ENCODE measurements around the gene PTPRG. TPM values are rescaled to one million over a fixed set of nuclear protein-coding genes. Genes with fewer than 3 reads are reported as not detected.
"Not testable (repeated sequence)": the region's sequence is repeated elsewhere in the genome, so short reads cannot be mapped to it uniquely, and the experiment has no call there.

Gene PTPRG
- total and polyA plus RNA-seq, 4 donors: 3.6 to 35.6 (median 8.1) TPM

- Histone ChIP-seq H3K4me3 (ENCODE audit: low read depth in 1 of 3, low read length in 3 of 3) (no peak overlapping the region), H3K27ac (ENCODE audit: low read depth in 1 of 2, low read length in 2 of 2) (no peak overlapping the region), H3K9ac (ENCODE audit: low read depth in 1 of 2, low read length in 2 of 2) (no peak overlapping the region), H3K36me3 (ENCODE audit: control insufficient read depth in 4 of 4, insufficient read depth in 3 of 4, low read depth in 1 of 4, low read length in 3 of 4) (no peaks in the 10 kb centered on the region), H3K27me3 (ENCODE audit: control insufficient read depth in 4 of 4, insufficient read depth in 4 of 4, low read length in 3 of 4) (no peaks in the 10 kb centered on the region), H3K4me1 (ENCODE audit: control insufficient read depth in 4 of 4, insufficient read depth in 4 of 4, low read length in 3 of 4) (peaks cover 0 to 2% (median 0%) of the 10 kb centered on the region in 4 donors), H3K9me3 (ENCODE audit: control insufficient read depth in 4 of 4, low read length in 3 of 4) (no peaks in the 10 kb centered on the region)
- 88% methylated on average over 2 of the region's 2 CpGs for WGBS
- no peak for DNase-seq (ENCODE audit: low spot score)
- no peak for TF ChIP-seq JUND (IDR thresholded peaks at IDR 0.05)
- TF ChIP-seq MAX (IDR thresholded peaks at IDR 0.05): no peak
- no peak for TF ChIP-seq EGR1 (IDR thresholded peaks at IDR 0.05; ENCODE audit: low read depth in 2 of 2)
- no peak for TF ChIP-seq ATF3 (IDR thresholded peaks at IDR 0.05)
- TF ChIP-seq HNF4A (conservative IDR thresholded peaks at IDR 0.05): no peak
- no peak for TF ChIP-seq RXRA (IDR thresholded peaks at IDR 0.05)
- TF ChIP-seq TAF1 (conservative IDR thresholded peaks at IDR 0.05): no peak
- TF ChIP-seq FOXA2 (IDR thresholded peaks at IDR 0.05): no peak
- no peak for TF ChIP-seq HNF4G (IDR thresholded peaks at IDR 0.05)
- TF ChIP-seq ZBTB33 (IDR thresholded peaks at IDR 0.05): no peak
- no peak for TF ChIP-seq REST (IDR thresholded peaks at IDR 0.05)
- TF ChIP-seq YY1 (IDR thresholded peaks at IDR 0.05): no peak
- TF ChIP-seq NR2F2 (IDR thresholded peaks at IDR 0.05): no peak
- TF ChIP-seq GABPA (IDR thresholded peaks at IDR 0.05 in 1 of 2, conservative IDR thresholded peaks at IDR 0.05 in 1 of 2): no peak
- TF ChIP-seq FOXA1 (IDR thresholded peaks at IDR 0.05): no peak
- TF ChIP-seq RAD21 (IDR thresholded peaks at IDR 0.05): no peak
- TF ChIP-seq CTCF (IDR thresholded peaks at IDR 0.05; ENCODE audit: low read depth, low read length, missing input control): no peak
These were observed 135.9 kb downstream of the PTPRG start for GRCh38 chr3:61697301-61697700.

- not testable (repeated sequence) for H3K36me3 ChIP-seq (ENCODE audit: control insufficient read depth in 4 of 4, insufficient read depth in 3 of 4, low read depth in 1 of 4, low read length in 3 of 4); DNase-seq (ENCODE audit: low spot score); H3K4me3 ChIP-seq (ENCODE audit: low read depth in 1 of 3, low read length in 3 of 3); H3K27me3 ChIP-seq (ENCODE audit: control insufficient read depth in 4 of 4, insufficient read depth in 4 of 4, low read length in 3 of 4); H3K9ac ChIP-seq (ENCODE audit: low read depth in 1 of 2, low read length in 2 of 2); H3K27ac ChIP-seq (ENCODE audit: low read depth in 1 of 2, low read length in 2 of 2); H3K4me1 ChIP-seq (ENCODE audit: control insufficient read depth in 4 of 4, insufficient read depth in 4 of 4, low read length in 3 of 4); H3K9me3 ChIP-seq (ENCODE audit: control insufficient read depth in 4 of 4, low read length in 3 of 4)
- WGBS: 80% methylated on average over 3 of the region's 3 CpGs
These were observed 137.1 kb downstream of the PTPRG start for GRCh38 chr3:61698278-61699072.

All from liver (tissue), 9 donors.